GM21390 (cell line): ENCODE measurements around the gene AP1G1.
"Not testable (repeated sequence)": the region's sequence is repeated elsewhere in the genome, so short reads cannot be mapped to it uniquely, and the experiment has no call there.

Experiments
- ATAC-seq: cut with Tn5 transposase; IDR thresholded peaks from one replicate; pipeline ENCODE4 v1.9.1; 2021; ENCODE audit not compliant: unreplicated experiment

AP1G1 gene

GRCh38 chr16:71810155-71810530, 1.5 kb upstream of the AP1G1 start:
- not testable (repeated sequence) for ATAC-seq

DNA sequence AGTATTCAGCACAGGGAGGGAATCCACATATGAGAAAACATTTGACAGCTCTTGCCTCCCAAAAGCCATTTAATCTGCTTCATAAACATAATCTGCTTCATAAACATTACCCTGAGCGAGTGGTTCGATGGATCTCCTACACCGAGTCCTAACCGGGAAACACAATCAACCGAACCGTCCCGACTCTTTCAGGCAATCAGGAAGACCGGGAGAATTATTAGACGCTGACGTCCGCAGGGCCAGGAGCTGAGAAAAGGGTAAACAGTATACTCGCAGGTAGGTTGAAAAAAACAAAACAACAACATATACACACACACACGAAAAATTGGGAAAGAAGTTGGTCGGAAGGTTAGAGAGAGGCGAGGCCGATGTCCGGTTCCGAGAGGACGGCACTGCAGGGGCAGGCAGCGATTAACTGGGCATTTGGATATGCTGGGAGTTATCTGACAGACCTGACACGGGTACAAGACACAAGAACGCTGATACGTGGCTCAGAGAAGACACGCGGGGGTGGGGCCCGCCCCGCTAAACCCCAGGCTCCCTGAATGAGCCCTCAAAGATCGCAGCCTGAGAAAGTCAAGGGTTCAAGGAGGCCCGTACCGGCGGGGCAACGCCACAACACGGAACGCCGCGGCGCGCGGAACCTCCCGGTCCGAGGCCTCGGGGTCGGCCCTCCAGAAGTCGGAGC, 585 bp downstream of the AP1G1 start:
- ATAC-seq: peak; percentile 41

DNA sequence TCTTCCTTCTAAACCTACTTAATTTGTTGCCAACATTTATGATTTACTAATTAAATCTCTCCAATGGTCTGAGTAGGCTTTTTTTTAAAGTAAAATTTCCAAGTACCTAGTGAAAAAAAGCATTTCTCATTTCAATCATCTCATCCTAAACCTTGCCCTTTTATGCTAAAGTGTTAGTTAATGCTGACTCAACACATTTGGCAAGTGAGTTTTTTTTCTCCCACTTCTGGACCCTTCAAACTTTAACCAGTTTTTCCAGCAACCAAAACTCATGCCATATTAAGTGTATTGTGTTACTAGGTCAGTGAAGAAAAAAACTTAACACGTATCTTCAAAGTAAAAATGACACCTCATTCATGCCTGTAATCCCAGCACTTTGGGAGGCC, 5.3 kb downstream of the AP1G1 start:
- ATAC-seq: no peak

GRCh38 chr16:71796501-71797097, 12.0 kb downstream of the AP1G1 start:
- ATAC-seq: no peak

DNA sequence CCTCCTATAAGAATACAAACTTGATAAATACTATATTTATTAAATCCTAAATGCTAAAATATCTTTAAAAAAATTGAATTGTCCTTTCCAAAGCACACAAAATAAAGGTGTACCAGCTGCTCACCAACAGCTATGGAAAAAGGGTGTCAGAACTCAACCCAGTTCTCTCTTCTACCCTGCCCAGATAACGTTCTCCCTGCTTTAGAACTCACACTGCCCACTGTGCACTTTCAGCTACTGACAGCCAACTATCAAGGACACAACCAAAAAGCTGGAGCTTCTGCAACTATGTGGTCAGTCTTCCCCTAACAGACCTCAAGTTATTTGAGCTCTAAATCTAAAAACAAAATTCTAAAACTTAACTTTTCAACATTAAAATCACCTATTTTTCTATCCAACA, 13.7 kb downstream of the AP1G1 start:
- no peak for ATAC-seq

GRCh38 chr16:71794018-71794417, 14.6 kb downstream of the AP1G1 start:
- no peak for ATAC-seq

GRCh38 chr16:71792176-71792575, 16.5 kb downstream of the AP1G1 start:
- no peak for ATAC-seq

DNA sequence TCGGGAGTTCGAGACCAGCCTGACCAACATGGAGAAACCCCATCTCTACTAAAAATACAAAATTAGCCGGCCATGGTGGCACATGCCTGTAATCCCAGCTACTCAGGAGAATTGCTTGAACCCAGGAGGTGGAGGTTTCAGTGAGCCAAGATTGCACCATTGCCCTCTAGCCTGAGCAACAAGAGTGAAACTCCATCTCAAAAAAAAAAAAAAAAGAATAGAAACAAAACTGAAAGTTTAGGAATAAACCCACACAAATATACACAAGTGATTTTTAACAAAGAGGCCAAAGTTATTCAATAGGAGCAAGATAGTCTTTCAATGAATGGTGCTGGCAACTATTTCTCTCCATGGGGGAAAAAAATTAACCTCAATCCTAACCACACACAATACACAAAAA, 18.3 kb downstream of the AP1G1 start:
- ATAC-seq: not testable (repeated sequence)

DNA sequence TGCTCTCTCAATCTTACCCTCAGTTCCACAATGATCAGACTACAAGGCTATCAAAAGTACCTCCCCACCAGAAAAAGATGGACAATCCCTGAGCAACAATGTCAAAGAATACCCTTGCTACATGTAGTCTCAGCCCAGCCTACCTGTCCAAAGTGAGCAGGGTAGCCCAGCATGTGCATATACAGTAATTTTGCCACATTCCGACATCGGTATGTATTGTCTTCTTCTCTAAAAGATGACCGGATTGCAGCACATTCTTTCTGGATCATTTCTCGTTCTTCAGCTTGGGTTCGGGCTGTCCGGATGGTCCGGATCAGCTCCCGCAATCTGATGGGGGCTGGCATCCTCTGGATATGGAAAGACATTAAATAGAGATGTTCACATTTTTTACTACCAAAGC, 19.5 kb downstream of the AP1G1 start:
- ATAC-seq: no peak

DNA sequence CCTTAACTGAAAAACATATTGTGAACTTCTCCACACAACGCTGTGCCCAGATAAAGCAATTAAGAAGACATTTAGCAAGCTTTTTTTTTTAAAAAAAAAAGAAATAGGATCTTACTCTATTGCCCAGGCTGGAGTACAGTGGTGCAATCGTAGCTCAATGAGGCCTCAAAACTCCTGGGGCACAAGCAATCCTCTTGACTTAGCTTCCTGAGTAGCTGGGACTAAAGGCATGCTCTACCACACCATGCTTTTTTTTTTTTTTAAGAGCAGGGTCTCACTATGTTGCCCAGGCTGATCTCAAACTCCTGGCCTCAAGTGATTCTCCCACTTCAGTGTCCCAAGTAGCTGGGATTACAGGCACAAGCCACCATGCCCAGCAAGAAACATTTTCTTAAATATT, 20.1 kb downstream of the AP1G1 start:
- no peak for ATAC-seq

DNA sequence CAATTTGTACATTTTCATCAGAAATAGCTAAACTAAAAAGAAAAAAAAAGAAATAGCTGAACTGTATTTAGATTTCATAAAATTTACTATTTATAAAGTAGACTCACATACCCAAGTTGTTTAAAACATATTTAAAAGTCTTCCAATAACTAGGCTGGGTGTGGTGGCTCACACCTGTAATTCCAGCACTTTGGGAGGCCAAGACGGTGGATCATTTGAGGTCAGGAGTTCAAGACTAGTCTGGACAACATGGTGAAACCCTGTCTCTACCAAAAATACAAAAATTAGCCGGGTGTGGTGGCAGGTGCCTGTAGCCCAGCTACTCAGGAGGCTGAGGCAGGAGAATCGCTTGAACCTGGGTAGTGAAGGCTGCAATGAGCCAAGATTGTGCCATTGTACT, 23.5 kb downstream of the AP1G1 start:
- not testable (repeated sequence) for ATAC-seq

DNA sequence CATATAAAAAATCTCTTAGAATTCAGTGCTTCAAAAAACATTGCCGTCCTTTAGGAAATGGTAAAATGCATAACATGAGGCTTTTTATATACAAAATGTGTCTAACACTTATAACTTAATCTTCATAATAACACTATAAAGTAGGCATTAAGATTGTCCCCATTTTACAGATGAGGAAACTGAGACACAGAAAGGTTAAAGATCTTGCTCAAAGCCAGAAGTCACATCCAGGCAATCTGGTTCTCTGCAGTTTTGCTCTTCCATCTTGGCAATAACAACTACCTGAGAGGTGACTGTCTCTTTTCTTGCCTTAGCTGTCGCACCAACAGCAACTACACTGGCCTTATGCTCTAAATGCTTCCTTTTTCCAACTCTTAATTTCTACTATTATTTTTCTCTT, 24.5 kb downstream of the AP1G1 start:
- ATAC-seq: no peak

DNA sequence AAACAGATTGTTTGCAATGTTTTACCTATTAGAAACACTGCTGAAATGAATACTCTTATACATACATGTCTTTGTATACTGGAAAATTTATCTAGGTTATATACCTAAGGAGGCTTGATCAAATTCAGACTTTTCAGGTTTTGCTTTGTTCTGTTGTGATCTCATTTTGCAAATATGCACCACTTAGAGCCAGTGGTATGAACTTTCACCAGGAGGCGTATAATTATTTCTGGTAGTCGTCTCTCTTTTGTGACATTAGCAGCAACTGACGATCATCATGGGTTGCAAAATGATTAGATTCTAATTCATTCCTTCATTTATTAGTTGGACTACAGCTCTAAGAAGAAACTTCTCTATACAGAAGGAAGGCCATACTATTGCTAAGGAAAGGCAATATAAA, 26.9 kb downstream of the AP1G1 start:
- ATAC-seq: no peak

- no peak for ATAC-seq
Observed at GRCh38 chr16:71780521-71781089, 28.0 kb downstream of the AP1G1 start.

GRCh38 chr16:71778780-71779179, 29.9 kb downstream of the AP1G1 start:
- no peak for ATAC-seq

DNA sequence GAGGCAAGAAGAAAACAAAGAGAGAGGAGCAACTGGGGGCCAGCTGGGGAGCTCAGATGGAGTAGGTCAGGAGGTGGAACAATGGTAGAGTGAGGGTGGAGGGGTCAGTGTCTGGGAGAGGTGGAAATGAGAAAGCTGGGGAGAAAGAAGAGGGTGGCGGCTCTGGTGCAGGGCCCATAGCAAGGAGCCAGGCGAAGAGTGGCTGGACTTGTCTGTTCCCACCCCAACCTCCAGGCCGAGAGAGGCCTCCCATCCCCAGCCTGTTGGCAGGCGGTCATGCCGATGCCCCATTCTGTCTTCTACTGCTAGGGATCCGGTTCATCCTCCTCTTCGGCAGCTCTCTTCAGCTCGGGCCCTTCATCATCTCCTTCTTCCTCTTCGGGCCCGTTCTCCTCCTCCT, 31.3 kb downstream of the AP1G1 start:
- no peak for ATAC-seq

DNA sequence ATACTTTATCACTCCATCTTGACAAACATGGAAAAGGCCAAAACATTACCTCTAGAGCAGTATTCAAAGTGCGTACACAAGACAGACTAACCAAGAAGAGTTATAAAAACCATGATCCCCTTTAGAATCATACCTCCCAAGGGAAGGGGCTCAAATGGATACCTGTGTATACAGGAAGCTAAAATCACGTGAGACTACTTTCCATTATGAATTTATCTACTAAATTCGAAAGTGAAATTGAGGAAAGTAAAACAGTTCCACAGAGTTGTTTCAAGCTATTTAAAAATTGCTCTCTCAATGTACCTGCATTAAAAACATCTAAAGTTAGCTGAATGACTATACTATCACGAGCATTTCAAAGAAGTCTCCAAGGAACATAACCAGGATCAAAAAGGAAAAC, 32.7 kb downstream of the AP1G1 start:
- no peak for ATAC-seq

DNA sequence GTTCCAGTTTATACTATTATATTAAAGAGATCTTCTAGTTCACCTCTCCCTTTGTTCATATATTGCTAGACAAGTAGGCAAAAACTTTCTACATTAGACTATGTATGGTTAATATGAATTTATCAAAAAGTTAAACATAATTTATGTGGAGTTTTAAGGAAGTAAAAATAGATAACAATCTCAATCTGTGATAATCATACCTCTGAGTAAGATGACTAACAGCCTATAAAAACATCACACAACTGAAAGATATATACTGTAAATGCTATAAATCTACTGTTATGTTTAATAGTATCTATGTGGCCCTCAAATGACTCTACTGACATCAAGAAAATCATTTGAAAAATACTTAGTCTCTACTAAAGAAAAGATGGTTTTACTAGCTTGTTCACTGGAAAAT, 37.1 kb downstream of the AP1G1 start:
- ATAC-seq: no peak

- ATAC-seq: no peak
Observed at GRCh38 chr16:71769222-71769621, 39.4 kb downstream of the AP1G1 start.

DNA sequence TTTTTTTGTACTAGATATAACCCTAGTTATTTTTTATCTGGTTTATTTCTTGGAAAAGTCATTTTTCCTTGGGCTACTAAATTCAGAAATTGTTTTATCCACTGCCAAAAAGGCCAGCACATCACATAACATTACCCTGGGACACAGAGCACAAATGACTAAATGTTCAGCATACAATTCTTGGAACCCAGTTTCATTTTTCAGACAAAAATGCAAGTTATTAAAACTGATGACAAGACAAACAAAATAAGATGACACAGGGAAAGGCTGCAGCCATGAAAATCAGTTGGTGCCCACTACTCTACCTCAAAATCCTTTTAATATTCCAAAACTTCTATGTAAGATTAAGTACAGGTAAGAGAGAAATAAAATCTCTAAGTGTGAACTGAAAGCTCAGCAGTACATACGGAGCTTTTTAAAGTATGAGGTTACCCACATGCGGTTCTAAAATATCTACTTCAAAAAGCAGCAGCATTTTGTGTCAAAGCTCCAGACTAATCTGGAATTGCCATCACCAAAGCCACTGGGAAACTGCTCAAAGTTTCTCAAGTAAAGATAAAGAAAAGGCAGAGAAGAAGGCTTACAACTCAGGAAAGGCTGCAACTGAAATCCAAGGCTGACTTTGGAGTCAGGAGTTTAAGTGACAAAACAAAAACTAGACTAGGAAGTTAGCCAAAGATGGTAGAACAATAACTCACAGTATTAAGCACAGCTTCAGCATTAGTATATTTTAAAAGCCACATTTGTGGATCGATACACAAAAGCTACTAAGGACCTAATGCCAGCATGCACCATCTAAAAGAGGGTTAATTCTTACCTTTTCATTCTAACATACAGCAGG, 41.4 kb downstream of the AP1G1 start:
- no peak for ATAC-seq

DNA sequence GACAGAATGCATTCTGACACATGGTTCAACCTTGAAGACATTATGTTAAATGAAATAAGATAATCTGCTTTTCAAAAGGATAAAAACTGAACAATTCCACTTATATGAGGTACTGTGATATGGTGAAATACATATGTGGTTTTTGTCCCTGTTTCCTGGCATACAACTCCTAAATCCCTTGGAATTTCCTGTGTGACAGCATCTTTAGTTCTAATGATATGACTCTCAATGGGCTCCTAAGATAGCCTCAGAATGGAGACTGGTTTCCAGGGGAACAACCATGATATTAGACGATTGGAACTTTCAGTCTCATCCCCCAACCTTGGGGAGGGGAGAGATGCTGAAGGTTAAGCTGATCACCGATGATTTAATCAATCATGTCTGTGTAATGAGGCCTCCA, 46.4 kb downstream of the AP1G1 start:
- ATAC-seq: no peak

GRCh38 chr16:71761097-71761496, 47.5 kb downstream of the AP1G1 start:
- ATAC-seq: no peak
